ENCODE results near the gene RIBC1. TPM values are rescaled to one million over a fixed set of nuclear protein-coding genes. Genes with fewer than 3 reads are reported as not detected.
"Not testable (repeated sequence)": the region's sequence is repeated elsewhere in the genome, so short reads cannot be mapped to it uniquely, and the experiment has no call there.

The RIBC1 gene
- total RNA-seq, 2 donors from 2014 or later: 0.47 to 0.85 TPM

- intact Hi-C loops (cut with DNase I, micrococcal nuclease): loop anchor here in 1 of 2 donors (10.0 kb wide), 1 partner anchor 119 kb away; no protein-coding TSS in a partner anchor
- peak; percentile 98 for ATAC-seq
- peak; percentile 91 to 93 for DNase-seq
Measured at GRCh38 chrX:53433651-53434639, 11.3 kb downstream of the RIBC1 start, which contains the start of gene HSD17B10. TSS of gene HSD17B10 (minus strand) at chrX:53434370. CDS start at chrX:53434345, 25 bp downstream.

- intact Hi-C loops (cut with DNase I, micrococcal nuclease): loop anchor here in 1 of 2 donors (10.0 kb wide), 1 partner anchor 121 kb away; no protein-coding TSS in a partner anchor
- ATAC-seq (peak; percentile 58), DNase-seq (peak; percentile 58 to 62)
Measured at GRCh38 chrX:53435997-53436396, 13.3 kb downstream of the RIBC1 start.

- ATAC-seq (no peak), DNase-seq (no peak)
- intact Hi-C loops (cut with DNase I, micrococcal nuclease): loop anchor here in 1 of 2 donors (10.0 kb wide), 1 partner anchor 122 kb away; no protein-coding TSS in a partner anchor
Measured at GRCh38 chrX:53437206-53437605, 14.5 kb downstream of the RIBC1 start.

DNA sequence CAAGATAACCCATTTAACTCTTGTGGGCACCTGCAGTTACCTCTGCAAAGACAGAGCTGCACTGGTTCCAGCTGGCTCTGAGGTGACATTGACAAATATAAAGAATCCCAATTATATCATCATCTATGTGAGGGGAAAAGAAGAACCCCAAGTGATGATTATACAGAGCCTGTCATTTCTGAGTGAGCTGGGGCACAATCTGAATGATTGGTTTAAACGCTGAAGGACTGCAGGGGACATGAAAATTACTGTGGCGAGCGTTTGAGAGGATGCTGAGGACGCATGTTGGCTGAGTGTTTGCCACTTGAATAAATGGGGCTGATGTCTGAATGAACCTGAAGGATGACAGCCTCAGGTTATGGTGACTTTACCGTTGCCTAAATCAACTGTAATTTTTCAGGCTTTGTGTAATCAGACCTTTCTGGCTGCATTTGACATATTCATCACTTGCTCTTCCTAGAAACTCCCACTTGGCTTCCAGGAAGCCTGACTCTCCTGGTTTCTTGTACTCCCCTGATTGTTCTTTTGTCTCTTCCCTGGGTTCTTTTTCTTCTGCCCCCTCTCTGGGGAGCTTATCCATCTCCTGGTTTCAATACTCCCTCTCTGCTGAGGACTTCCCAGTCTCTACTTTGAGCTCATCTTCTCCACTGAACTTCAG, 15.6 kb downstream of the RIBC1 start:
- intact Hi-C loops (cut with DNase I, micrococcal nuclease): loop anchor here in 1 of 2 donors (10.0 kb wide), 1 partner anchor 124 kb away; no protein-coding TSS in a partner anchor
- no peak for DNase-seq
- ATAC-seq: no peak

GRCh38 chrX:53438832-53439230, 16.2 kb downstream of the RIBC1 start:
- ATAC-seq (no peak), DNase-seq (no peak)
- intact Hi-C loops (cut with DNase I, micrococcal nuclease): loop anchor here in 1 of 2 donors (10.0 kb wide), 1 partner anchor 124 kb away; no protein-coding TSS in a partner anchor

GRCh38 chrX:53440101-53440500, 17.4 kb downstream of the RIBC1 start:
- ATAC-seq (peak; percentile 60), DNase-seq (no peak)
- intact Hi-C loops (cut with DNase I, micrococcal nuclease): no loop called here

GRCh38 chrX:53440621-53441517, 18.2 kb downstream of the RIBC1 start:
- peak; percentile 68 to 77 for DNase-seq
- intact Hi-C loops (cut with DNase I, micrococcal nuclease): no loop called here
- peak; percentile 42 for ATAC-seq

DNA sequence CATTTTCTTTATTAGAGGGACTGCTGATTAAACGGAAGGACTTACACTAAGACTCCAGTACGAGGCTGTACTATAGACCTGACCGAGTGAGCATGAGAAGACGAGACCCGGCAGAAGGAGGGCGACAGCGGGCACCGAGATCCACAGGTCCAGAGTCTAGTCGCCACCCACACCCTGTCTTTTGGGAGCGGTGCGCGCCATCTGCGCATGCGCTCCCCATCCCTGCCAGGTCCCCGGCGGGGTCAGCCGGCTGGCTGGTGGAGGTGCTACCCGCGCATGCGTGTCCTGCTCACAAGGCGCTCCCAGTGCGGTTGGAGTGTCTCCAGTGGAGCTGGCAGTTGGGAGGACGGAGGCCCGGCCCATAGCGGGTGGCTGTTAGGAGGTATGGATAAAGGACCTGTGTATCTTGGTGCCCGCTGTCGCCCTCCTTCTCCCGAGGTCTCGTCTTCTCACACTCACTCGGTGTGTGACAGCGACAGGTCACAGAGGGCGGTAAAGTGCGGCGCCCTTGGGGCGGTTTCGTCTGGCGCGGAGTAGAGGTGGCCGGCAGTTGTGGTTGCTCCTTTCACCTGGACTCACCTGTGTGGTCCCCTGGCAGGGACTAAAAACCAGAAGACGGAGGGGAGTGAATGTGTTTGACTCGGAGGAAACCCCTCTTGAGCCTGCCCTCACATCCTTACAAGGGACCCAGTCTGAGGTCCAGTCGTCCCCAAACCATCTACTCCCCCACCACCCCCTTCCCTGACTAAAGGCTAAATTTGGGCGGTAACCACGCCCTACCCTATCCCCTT, 19.1 kb downstream of the RIBC1 start:
- intact Hi-C loops (cut with DNase I, micrococcal nuclease): no loop called here
- ATAC-seq (peak; percentile 89), DNase-seq (peak; percentile 84 to 85)

DNA sequence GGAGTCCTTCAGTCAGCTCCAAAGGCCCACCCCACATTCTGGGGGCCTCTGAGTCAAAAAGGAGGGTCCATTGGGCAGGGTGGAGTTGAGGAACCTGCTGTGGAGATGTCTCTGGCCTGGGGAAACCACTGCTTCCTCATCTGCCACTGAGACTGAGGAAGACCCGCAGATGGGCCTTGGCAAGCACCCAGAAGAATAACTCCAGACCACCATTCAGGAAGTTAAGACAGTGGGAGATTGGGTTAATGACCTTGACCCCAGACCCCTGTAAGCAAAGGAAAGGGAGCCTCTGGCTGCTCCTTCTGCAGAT, 19.6 kb downstream of the RIBC1 start:
- DNase-seq (peak in 1 of 2 donors; percentile 12), ATAC-seq (no peak)
- intact Hi-C loops (cut with DNase I, micrococcal nuclease): no loop called here

DNA sequence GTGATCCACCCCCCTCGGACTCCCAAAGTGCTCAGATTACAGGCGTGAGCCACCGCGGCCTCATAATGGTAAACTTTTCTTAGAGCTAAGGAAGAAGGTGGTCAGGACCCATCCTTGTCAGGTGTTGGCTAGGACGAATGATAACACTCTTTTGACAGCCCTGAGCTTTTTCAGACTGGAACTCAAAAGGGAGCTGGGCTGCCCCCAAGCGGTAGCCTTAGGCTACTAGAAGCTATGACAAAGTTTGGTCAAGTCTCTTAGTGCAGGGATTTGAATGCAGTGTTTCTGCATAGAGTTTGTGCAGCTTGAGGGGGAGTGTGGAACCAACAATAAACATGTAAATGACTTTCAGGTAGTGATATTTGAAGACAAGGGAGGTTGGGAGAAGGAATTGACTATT, 23.3 kb downstream of the RIBC1 start:
- DNase-seq (peak in 1 of 2 donors; percentile 58), ATAC-seq (peak; percentile 35)
- intact Hi-C loops (cut with DNase I, micrococcal nuclease): no loop called here

- ATAC-seq: no peak
- DNase-seq: no peak
- intact Hi-C loops (cut with DNase I, micrococcal nuclease): no loop called here
Measured at GRCh38 chrX:53447441-53447840, 24.8 kb downstream of the RIBC1 start.

GRCh38 chrX:53449632-53450031, 27.0 kb downstream of the RIBC1 start:
- DNase-seq: no peak
- intact Hi-C loops (cut with DNase I, micrococcal nuclease): no loop called here
- ATAC-seq: no peak

DNA sequence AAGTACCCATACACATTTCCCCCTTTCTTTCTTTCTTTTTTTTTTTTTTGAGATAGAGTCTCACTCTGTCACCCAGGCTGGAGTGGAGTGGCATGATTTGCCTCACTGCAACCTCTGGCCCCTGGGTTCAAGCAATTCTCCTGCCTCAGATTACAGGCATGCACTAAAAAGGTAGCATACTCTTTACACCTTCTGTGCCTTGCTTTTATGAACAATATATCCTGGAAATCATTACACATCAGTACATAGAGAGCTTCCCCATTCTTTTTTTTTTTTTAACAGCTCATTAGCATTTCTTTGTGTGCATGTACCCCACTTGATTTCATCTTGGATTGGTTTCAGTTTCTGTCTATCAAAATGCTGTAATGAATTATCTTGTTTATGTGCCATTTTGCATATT, 30.1 kb downstream of the RIBC1 start:
- ATAC-seq: peak; percentile 95
- intact Hi-C loops (cut with DNase I, micrococcal nuclease): no loop called here
- no peak for DNase-seq

DNA sequence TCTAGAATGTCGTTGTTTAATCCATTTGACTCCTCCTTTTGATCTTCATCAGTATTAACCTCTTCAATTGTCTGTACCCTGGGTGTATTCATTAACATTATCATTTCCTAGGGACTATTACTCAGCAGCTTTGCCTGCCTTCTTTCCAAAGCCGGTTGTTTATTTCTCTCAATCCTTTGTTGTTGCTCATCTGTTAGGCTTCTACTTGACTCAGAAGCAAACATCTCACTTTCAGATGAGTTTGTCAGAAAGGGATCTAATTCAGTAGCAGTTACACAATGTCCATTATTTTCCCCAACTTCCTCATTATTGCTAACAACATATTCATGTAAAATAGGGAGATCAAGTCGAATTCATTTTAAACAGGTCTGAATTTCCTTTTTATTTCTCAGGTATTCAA, 33.6 kb downstream of the RIBC1 start:
- no peak for ATAC-seq
- intact Hi-C loops (cut with DNase I, micrococcal nuclease): no loop called here
- DNase-seq: no peak

DNA sequence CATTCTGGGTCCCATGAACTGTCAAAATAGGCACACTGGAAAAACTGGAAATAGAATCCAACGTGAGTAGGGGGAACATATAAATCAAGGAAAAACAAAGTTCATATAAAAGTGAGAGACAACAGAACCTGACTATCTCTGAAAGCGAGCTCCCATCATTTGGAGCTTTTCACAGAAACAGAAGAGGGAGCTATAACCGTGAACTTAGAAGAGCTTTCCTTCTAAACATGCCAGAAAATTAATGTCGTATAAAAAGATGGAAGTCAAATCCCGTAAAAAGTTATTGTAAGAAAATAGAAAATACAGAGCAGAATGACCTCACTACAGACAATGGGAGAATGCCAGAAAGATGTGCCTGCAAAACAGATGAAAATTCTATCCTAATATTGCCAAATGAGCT, 35.4 kb downstream of the RIBC1 start:
- ATAC-seq: no peak
- intact Hi-C loops (cut with DNase I, micrococcal nuclease): no loop called here
- no peak for DNase-seq

DNA sequence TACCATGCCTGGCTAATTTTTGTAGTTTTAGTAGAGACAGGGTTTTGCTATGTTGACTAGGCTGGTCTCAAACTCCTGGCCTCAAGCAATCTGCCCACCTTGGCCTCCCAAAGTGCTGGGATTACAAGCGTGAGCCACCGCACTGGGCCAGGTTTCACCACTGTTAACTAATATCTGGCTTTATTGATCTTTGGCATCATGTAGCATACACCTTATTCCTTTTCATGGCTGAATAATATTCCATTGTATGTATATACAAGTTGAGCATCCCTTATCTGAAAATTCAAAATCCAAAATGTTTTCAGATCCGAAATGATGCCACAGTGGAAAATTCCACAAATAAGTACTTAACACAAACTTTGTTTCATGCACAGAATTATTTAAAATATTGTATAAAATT, 46.0 kb downstream of the RIBC1 start:
- ATAC-seq; DNase-seq; intact Hi-C loops (cut with DNase I, micrococcal nuclease): not testable (repeated sequence)

DNA sequence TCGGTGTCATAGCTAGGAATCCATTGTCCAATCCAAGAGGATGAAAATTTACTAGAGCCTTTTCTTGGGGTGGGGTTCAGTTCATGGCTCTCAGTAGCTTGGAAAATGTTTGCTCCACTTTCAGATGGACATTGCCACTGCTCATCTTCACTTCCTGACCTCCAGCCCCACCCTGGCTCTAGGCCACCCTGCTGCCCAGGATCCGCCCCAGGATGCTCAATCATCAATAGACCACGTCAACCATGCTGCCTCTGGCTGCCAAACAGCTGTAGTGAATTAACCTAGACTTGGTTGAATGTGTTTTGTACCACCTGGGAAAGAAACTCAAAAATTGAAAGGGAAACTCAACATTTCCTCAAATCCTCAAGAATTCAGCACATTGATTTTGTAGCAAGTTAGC, 48.7 kb downstream of the RIBC1 start:
- no peak for ATAC-seq
- intact Hi-C loops (cut with DNase I, micrococcal nuclease): no loop called here
- DNase-seq: no peak

GRCh38 chrX:53474707-53475106, 52.0 kb downstream of the RIBC1 start:
- intact Hi-C loops (cut with DNase I, micrococcal nuclease): no loop called here
- no peak for ATAC-seq
- no peak for DNase-seq
